ENCODE measurements around the gene HYDIN. TPM values are rescaled to one million over a fixed set of nuclear protein-coding genes. Genes with fewer than 3 reads are reported as not detected.
"Not testable (repeated sequence)": the region's sequence is repeated elsewhere in the genome, so short reads cannot be mapped to it uniquely, and the experiment has no call there.

HYDIN gene
- total RNA-seq, 1 donor from 2014 or later, result not detected

- DNase-seq (ENCODE audit: extremely low read depth, low read depth, low spot score), result not testable (repeated sequence)
These were observed 220.9 kb downstream of the HYDIN start for GRCh38 chr16:71009440-71010223.

DNA sequence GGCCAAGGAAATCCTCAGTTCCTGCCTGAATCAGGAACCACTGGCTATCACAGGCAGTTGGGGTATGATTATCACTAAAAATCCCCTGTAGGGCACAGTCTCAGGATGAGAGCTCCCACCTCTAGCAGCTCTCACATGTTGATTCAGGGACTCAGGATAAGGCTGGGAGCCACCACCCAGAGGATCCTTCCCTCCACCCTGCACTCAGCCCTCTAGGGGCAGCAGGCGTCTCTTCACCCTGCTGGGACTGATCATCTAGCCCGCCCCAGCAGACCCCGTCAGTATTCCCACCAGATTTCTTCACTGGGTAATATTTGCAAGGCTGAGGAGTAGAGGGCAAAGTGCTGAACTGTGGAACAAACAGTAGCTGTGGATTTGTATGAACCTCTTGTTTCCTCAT lies 224.0 kb downstream of the HYDIN start:
- DNase-seq (ENCODE audit: extremely low read depth, low read depth, low spot score), result not testable (repeated sequence)

GRCh38 chr16:70999735-71000134 lies 230.8 kb downstream of the HYDIN start:
- not testable (repeated sequence) for DNase-seq (ENCODE audit: extremely low read depth, low read depth, low spot score)

GRCh38 chr16:70995799-70996198 lies 234.7 kb downstream of the HYDIN start:
- not testable (repeated sequence) for DNase-seq (ENCODE audit: extremely low read depth, low read depth, low spot score)

- not testable (repeated sequence) for DNase-seq (ENCODE audit: extremely low read depth, low read depth, low spot score)
These were observed 238.0 kb downstream of the HYDIN start for GRCh38 chr16:70992511-70992910.

- not testable (repeated sequence) for DNase-seq (ENCODE audit: extremely low read depth, low read depth, low spot score)
These were observed 243.4 kb downstream of the HYDIN start for GRCh38 chr16:70987019-70987715.

DNA sequence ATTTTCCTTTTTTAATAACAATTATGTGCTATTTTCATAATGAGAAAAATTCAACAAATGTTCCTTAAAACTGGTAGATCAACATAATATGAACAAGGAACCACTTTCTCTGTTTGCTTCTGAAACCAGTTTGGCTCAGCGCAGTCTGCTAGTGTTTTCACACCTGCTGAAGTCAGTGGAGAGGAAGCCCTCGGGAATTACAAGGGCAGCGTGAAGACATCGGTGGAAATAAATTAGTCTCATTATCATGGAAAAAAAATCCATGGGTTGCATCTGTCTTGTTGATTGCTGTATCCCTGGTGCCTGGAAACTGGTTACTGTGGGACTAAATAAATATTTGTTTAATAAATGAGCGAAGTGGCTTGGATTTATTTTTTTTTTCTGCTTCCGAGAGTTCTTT lies 245.8 kb downstream of the HYDIN start:
- not testable (repeated sequence) for DNase-seq (ENCODE audit: extremely low read depth, low read depth, low spot score)

DNA sequence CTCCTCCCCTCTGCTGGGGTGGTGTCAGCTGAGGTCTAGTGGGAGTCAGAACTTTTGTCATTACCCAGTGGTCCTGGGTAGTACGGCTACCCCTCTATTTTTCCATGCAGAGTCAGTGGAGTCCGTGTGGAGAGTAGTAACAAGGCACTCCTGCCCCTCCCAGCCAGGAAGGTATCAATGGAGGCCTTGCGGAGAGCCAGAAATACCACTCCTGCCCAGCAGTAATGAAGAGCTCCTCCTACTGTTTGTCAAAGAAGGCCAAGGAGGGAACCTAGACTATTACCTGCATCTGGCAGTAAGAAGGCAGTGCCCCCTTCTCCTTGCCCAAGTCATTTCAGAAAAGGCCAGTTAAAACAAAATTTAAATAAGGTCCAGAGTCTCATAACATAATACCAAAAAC lies 262.2 kb downstream of the HYDIN start:
- DNase-seq (ENCODE audit: extremely low read depth, low read depth, low spot score), result not testable (repeated sequence)

DNA sequence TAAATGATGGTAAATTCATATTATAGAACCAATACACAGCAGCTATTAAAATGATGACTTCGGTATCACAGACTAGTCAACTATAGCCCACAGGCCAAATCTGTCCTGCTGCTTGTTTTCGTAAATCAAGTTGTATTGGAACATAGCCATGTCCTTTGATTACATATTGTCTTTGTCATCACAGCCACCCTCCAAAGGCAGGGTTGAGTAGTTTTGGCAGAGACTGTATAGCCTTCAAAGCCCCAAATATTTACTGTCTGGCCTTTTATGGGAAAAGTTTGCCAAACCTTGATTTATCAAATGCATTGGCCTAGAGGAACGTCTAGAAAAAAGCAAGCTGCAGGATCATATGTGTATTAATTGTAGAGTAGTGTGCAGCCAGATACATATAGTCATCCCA lies 270.4 kb downstream of the HYDIN start:
- not testable (repeated sequence) for DNase-seq (ENCODE audit: extremely low read depth, low read depth, low spot score)

DNA sequence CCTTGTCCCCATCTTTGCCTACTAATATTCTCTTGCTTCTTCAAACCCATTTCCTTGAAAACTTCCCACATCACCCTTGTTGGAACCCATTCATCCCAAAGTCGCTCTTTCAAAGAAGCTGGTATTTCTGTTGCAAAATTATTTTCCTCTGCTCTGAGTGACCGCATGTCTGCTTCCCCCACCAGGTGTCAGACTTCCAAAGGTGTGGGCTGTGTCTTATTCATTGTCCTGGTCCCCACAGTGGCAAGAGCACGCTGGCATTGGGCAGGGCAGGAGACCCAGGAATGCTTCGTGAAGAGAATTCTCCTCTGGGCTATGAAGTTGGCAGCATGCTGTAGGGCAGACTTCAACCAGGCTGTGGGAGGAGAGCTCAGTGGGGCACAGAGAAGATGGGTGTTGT lies 275.6 kb downstream of the HYDIN start:
- not testable (repeated sequence) for DNase-seq (ENCODE audit: extremely low read depth, low read depth, low spot score)

DNA sequence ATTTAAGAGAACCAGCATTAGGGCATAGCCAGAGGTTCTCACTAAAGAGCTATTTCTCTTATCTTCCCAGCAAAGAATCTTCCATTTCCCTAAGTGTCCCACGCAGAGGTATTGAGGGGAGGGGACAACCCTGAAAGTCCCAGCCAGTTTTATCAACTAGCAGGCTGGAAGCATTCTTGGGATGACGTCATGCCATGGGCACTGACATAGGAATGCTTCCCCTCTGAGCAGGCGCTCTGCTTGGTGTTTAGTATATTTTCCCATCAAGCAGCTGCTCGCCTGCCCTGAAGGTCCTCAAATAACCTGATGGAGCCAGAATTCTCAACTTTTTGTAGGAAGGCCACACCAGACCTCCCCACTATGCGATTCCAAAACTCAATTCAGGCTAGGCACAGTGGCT lies 276.7 kb downstream of the HYDIN start:
- not testable (repeated sequence) for DNase-seq (ENCODE audit: extremely low read depth, low read depth, low spot score)

GRCh38 chr16:70943551-70943950 lies 287.0 kb downstream of the HYDIN start:
- DNase-seq (ENCODE audit: extremely low read depth, low read depth, low spot score), result not testable (repeated sequence)

DNA sequence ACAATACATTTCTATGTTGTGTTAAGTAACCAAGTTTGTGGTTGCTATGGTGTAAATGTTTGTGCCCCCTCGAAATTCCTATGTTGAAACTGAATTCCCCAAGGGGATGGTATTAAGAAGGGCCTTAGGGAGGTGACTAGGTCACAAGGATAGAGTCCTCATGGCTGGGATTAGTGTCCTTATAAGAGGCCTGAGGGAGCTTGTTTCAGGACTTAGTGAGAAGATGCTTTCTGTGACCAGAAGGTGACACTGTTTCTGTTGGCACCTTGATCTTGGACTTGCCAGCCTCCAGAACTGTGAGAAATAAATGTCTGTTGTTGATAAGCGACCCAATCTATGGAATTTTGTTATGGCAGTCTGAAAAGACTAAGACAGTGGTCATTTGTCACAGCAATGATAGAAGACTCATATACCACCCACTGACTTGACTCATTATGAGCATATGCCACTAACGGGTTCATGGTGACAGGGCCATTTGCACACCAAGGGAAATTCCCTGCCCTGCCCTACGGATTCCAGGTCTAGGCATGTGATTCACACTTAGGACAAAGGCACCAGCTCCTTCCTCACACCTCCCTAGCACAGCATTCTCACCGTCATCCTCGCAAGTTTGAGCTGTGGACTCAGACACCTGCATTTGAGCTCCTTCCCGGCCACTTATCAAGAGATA lies 290.7 kb downstream of the HYDIN start:
- not testable (repeated sequence) for DNase-seq (ENCODE audit: extremely low read depth, low read depth, low spot score)

DNA sequence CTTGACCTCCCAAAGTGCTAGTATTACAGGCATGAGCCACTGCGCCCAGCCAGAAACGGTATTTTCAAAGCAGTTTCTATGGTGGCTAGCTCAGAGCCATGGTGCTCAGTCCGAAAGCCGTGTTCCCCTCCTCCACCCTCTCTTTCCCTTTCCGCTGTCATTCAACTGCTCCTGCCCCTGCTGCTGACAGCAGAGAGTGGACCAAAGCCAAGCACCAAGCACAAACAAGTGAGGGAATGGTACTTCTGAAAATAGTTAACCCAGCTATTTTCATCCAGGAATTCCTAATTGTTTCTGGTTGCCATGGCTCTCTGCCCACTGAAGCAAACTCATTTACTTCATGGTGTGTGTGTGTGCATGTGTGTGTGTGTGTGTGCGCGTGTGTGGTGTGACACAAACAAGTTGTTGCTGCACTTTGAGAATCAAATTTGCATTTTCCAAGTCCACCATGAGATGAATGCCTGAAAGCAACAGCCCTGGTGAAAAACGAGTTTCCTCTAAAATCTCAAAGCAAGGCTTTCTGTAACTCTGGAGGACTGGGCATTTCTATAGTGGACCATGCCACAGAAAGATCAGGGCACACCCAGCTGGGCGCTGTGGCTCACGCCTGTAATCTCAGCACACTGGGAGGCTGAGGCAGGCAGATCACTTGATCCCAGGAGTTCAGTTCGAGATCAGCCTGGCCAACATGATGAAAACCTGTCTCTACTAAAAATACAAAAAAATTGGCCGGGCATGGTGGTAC lies 293.6 kb downstream of the HYDIN start:
- not testable (repeated sequence) for DNase-seq (ENCODE audit: extremely low read depth, low read depth, low spot score)

- not testable (repeated sequence) for DNase-seq (ENCODE audit: extremely low read depth, low read depth, low spot score)
These were observed 295.2 kb downstream of the HYDIN start for GRCh38 chr16:70935325-70935724.

- not testable (repeated sequence) for DNase-seq (ENCODE audit: extremely low read depth, low read depth, low spot score)
These were observed 296.8 kb downstream of the HYDIN start for GRCh38 chr16:70933746-70934145.

DNA sequence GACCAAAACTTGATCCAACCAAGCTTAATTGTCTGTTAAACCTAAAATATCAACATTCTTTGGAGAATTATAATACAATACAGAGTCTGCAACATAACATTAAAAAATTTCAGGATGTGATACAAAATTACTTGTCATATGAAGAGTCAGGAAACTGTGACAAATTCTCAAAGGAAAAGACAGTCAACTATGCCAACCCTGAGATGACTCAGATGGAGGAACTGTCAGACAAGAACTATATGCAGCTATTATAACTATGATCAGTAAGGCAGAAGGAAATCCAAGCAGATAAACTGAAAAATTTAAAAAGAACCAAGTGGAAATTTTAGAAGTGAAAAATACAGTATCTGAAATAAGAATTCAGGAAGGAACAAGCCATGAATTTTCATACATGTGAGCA lies 299.8 kb downstream of the HYDIN start:
- DNase-seq (ENCODE audit: extremely low read depth, low read depth, low spot score), result not testable (repeated sequence)

GRCh38 chr16:70922164-70922563 lies 308.4 kb downstream of the HYDIN start:
- not testable (repeated sequence) for DNase-seq (ENCODE audit: extremely low read depth, low read depth, low spot score)

- DNase-seq (ENCODE audit: extremely low read depth, low read depth, low spot score), result not testable (repeated sequence)
These were observed 309.9 kb downstream of the HYDIN start for GRCh38 chr16:70920661-70921060.

GRCh38 chr16:70888208-70888607 lies 342.3 kb downstream of the HYDIN start:
- DNase-seq (ENCODE audit: extremely low read depth, low read depth, low spot score), result not testable (repeated sequence)

DNA sequence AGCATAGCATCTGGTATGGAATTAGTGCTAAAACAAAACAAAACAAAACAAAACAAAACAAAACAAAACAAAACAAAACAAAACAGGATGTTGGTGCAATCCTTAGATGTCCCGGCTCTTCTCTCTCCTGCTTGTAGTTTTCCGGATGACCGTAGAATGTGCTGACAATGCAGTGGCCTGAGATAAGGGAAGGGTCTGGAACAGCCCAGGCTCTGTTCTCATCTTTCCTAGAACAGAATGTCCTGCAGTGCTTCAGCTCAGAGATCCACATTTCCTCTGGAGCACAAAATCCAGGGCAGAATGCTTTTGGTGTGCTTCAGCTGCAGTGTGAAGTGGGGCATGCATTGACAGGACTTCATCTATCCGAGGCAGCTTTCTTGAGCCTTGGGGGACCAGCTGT lies 345.9 kb downstream of the HYDIN start:
- not testable (repeated sequence) for DNase-seq (ENCODE audit: extremely low read depth, low read depth, low spot score)

Data from glomerular endothelial cell (primary cell).